HG03135 (cell line): ENCODE results near the gene DMD.

Experiments used
- ATAC-seq: cut with Tn5 transposase; IDR thresholded peaks from one replicate; pipeline ENCODE4 v1.9.1; 2021; ENCODE audit warnings: mild to moderate bottlenecking, moderate library complexity; ENCODE audit not compliant: unreplicated experiment

The DMD gene

GRCh38 chrX:31166832-31167231 is 2044.5 kb downstream of the DMD start:
- no peak for ATAC-seq

- no peak for ATAC-seq
These were observed 2044.9 kb downstream of the DMD start for GRCh38 chrX:31166416-31166815.

- ATAC-seq = no peak
These were observed 2045.9 kb downstream of the DMD start for GRCh38 chrX:31165241-31166035.

GRCh38 chrX:31154946-31155345 is 2056.4 kb downstream of the DMD start:
- no peak for ATAC-seq

GRCh38 chrX:31153475-31154047 is 2057.8 kb downstream of the DMD start:
- no peak for ATAC-seq

GRCh38 chrX:31147175-31147574 is 2064.2 kb downstream of the DMD start:
- no peak for ATAC-seq

GRCh38 chrX:31139961-31140360 is 2071.4 kb downstream of the DMD start:
- ATAC-seq = no peak

- ATAC-seq = no peak
These were observed 2073.2 kb downstream of the DMD start for GRCh38 chrX:31138124-31138523.

- ATAC-seq = peak; percentile 92
These were observed 2075.2 kb downstream of the DMD start for GRCh38 chrX:31136144-31136611.

- ATAC-seq = no peak
These were observed 2078.5 kb downstream of the DMD start for GRCh38 chrX:31132821-31133241.

- no peak for ATAC-seq
These were observed 2080.7 kb downstream of the DMD start for GRCh38 chrX:31130457-31131220.

- no peak for ATAC-seq
These were observed 2082.5 kb downstream of the DMD start for GRCh38 chrX:31128855-31129254.

GRCh38 chrX:31127716-31128115 is 2083.6 kb downstream of the DMD start:
- ATAC-seq = no peak

GRCh38 chrX:31126205-31126604 is 2085.1 kb downstream of the DMD start:
- ATAC-seq = no peak

- ATAC-seq = no peak
These were observed 2086.8 kb downstream of the DMD start for GRCh38 chrX:31124536-31124935.

GRCh38 chrX:31123335-31123734 is 2088.0 kb downstream of the DMD start:
- no peak for ATAC-seq

- ATAC-seq = no peak
These were observed 2094.1 kb downstream of the DMD start for GRCh38 chrX:31117266-31117665.

GRCh38 chrX:31115398-31115797 is 2096.0 kb downstream of the DMD start:
- ATAC-seq = no peak

- ATAC-seq = no peak
These were observed 2096.5 kb downstream of the DMD start for GRCh38 chrX:31114858-31115257.

GRCh38 chrX:31112226-31112999 is 2098.9 kb downstream of the DMD start:
- ATAC-seq = no peak

- ATAC-seq = no peak
These were observed 2100.7 kb downstream of the DMD start for GRCh38 chrX:31110657-31111056.
